ENCODE data around the gene CORO7.
"Not testable (repeated sequence)": the region's sequence is repeated elsewhere in the genome, so short reads cannot be mapped to it uniquely, and the experiment has no call there.

DNA sequence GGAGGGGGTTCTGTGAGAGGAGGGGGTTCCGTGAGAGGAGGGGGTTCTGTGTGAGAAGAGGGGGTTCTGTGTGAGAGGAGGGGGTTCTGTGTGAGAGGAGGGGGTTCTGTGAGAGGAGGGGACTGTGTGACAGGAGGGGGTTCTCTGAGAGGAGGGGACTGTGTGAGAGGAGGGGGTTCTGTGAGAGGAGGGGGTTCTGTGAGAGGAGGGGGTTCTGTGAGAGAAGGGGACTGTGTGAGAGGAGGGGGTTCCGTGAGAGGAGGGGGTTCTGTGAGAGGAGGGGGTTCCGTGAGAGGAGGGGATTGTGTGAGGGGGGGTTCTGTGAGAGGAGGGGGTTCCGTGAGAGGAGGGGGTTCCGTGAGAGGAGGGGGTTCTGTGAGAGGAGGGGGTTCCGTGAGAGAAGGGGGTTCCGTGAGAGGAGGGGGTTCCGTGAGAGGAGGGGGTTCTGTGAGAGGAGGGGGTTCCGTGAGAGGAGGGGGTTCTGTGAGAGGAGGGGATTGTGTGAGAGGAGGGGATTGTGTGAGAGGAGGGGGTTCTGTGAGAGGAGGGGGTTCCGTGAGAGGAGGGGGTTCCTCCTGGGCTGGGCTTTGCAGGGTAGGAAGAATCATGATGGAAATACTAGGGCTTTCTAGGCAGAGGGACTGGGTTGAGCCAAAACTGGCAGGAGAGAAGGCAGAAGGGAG, 72.0 kb downstream of the CORO7 start:
- not testable (repeated sequence) for TF ChIP-seq EZH2 (IDR thresholded peaks at IDR 0.05); POLR2AphosphoS5 (IDR thresholded peaks at IDR 0.05; ENCODE audit: borderline replicate concordance, low read depth, low read length); FOXP2 (optimal IDR thresholded peaks at IDR 0.05; ENCODE audit: control extremely low read depth, extremely low read length, insufficient read depth)

All from SK-N-MC (cell line).